GM12878 (cell line): ENCODE data around the gene HMGB3.

Source experiments
- BRCA1 ChIP-seq: IDR thresholded peaks from 2 replicates; pipeline ENCODE4 v1.6.1; 2011; ENCODE audit warnings: low read depth, low read length, improper control_type of control experiment
- EZH2 ChIP-seq: IDR thresholded peaks from 2 replicates; pipeline ENCODE4 v1.6.1; 2012; ENCODE audit warnings: low read depth, mild to moderate bottlenecking, control low read depth, inconsistent platforms, low read length, borderline replicate concordance; ENCODE audit not compliant: control insufficient read depth
- FOS ChIP-seq: IDR thresholded peaks from 3 replicates; pipeline ENCODE4 v1.6.1; 2011; ENCODE audit warnings: borderline replicate concordance; ENCODE audit not compliant: insufficient read length; ENCODE audit errors: extremely low read depth
- MXI1 ChIP-seq: fragments of 150-350 bp; IDR thresholded peaks from 2 replicates; pipeline ENCODE4 v1.6.1; 2011; ENCODE audit warnings: low read depth, mild to moderate bottlenecking, inconsistent platforms, low read length, improper control_type of control experiment
- PAX5 ChIP-seq: IDR thresholded peaks from 2 replicates; pipeline ENCODE4 v1.6.1; 2011; ENCODE audit warnings: low read depth, low read length, borderline replicate concordance
- POLR2A ChIP-seq: IDR thresholded peaks from 2 replicates; pipeline ENCODE4 v1.6.1; 2011; ENCODE audit warnings: low read depth, mild to moderate bottlenecking, low read length
- POLR2AphosphoS5 ChIP-seq: IDR thresholded peaks from 2 replicates; pipeline ENCODE4 v1.6.1; 2011; ENCODE audit warnings: mild to moderate bottlenecking, low read length, inconsistent platforms
- RAD21 ChIP-seq: IDR thresholded peaks from 2 replicates; pipeline ENCODE4 v1.6.1; 2011; ENCODE audit warnings: mild to moderate bottlenecking, low read depth, low read length, moderate library complexity; ENCODE audit not compliant: insufficient read depth
- TAF1 ChIP-seq: IDR thresholded peaks from 2 replicates; pipeline ENCODE4 v1.6.1; 2011; ENCODE audit warnings: mild to moderate bottlenecking, low read depth, low read length, borderline replicate concordance
- TF ChIP-seq, protein P1 (sequence below), 3 experiments: IDR thresholded peaks in 2 of 3; conservative IDR thresholded peaks in 1 of 3; 2 replicates each; pipeline ENCODE4 v1.5.1; 2011; ENCODE audit warnings: low read depth in 3 of 3, low read length in 3 of 3, mild to moderate bottlenecking in 3 of 3, control low read depth in 2 of 3, moderate library complexity in 2 of 3, inconsistent platforms in 1 of 3, mixed read lengths in 1 of 3; ENCODE audit not compliant: control insufficient read depth in 2 of 3, insufficient read depth in 1 of 3; ENCODE audit errors: extremely low read depth in 1 of 3
- TF ChIP-seq, protein P2 (sequence below): fragments of 450-650 bp; IDR thresholded peaks from 2 replicates; pipeline ENCODE4 v1.6.1; 2016; ENCODE audit warnings: mild to moderate bottlenecking
- TF ChIP-seq, protein P3 (sequence below): fragments of 450-650 bp; IDR thresholded peaks from 2 replicates; pipeline ENCODE4 v1.6.1; 2017; ENCODE audit warnings: mild to moderate bottlenecking

DNA sequence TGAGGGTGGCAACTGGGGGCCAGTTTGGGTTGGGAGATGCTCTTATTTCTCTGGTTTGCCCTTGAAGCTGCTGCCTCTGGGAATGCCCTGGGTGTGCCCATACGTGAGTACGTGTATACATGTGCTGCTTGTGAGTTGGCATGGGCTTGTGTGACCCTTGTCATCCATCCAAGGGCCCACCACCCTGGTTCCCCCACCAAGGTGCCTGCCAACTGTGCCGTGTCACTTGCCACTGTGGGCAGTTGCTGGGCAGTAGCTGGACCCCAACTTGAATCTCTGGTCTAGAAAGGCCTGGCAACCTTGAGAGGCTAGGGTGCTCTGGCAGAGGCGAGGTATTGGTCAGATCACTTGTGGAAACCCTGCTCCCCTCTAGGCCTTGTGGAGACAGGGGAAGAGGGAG lies 2.4 kb upstream of the HMGB3 start:
- TF ChIP-seq, protein P1, sequence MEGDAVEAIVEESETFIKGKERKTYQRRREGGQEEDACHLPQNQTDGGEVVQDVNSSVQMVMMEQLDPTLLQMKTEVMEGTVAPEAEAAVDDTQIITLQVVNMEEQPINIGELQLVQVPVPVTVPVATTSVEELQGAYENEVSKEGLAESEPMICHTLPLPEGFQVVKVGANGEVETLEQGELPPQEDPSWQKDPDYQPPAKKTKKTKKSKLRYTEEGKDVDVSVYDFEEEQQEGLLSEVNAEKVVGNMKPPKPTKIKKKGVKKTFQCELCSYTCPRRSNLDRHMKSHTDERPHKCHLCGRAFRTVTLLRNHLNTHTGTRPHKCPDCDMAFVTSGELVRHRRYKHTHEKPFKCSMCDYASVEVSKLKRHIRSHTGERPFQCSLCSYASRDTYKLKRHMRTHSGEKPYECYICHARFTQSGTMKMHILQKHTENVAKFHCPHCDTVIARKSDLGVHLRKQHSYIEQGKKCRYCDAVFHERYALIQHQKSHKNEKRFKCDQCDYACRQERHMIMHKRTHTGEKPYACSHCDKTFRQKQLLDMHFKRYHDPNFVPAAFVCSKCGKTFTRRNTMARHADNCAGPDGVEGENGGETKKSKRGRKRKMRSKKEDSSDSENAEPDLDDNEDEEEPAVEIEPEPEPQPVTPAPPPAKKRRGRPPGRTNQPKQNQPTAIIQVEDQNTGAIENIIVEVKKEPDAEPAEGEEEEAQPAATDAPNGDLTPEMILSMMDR (IDR thresholded peaks at IDR 0.05 in 2 of 3, conservative IDR thresholded peaks at IDR 0.05 in 1 of 3; ENCODE audit: control insufficient read depth in 2 of 3, extremely low read depth in 1 of 3, insufficient read depth in 1 of 3, low read depth in 3 of 3, low read length in 3 of 3): no peak
- TF ChIP-seq, protein P2, sequence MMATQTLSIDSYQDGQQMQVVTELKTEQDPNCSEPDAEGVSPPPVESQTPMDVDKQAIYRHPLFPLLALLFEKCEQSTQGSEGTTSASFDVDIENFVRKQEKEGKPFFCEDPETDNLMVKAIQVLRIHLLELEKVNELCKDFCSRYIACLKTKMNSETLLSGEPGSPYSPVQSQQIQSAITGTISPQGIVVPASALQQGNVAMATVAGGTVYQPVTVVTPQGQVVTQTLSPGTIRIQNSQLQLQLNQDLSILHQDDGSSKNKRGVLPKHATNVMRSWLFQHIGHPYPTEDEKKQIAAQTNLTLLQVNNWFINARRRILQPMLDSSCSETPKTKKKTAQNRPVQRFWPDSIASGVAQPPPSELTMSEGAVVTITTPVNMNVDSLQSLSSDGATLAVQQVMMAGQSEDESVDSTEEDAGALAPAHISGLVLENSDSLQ: no peak
- TF ChIP-seq RAD21: no peak
- TF ChIP-seq PAX5: no peak
- no peak for TF ChIP-seq TAF1
- TF ChIP-seq EZH2: no peak
- no peak for TF ChIP-seq BRCA1
- no peak for TF ChIP-seq FOS
- no peak for TF ChIP-seq POLR2A
- TF ChIP-seq, protein P3, sequence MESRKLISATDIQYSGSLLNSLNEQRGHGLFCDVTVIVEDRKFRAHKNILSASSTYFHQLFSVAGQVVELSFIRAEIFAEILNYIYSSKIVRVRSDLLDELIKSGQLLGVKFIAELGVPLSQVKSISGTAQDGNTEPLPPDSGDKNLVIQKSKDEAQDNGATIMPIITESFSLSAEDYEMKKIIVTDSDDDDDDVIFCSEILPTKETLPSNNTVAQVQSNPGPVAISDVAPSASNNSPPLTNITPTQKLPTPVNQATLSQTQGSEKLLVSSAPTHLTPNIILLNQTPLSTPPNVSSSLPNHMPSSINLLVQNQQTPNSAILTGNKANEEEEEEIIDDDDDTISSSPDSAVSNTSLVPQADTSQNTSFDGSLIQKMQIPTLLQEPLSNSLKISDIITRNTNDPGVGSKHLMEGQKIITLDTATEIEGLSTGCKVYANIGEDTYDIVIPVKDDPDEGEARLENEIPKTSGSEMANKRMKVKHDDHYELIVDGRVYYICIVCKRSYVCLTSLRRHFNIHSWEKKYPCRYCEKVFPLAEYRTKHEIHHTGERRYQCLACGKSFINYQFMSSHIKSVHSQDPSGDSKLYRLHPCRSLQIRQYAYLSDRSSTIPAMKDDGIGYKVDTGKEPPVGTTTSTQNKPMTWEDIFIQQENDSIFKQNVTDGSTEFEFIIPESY: no peak
- no peak for TF ChIP-seq POLR2AphosphoS5
- TF ChIP-seq MXI1: no peak
